Middle frontal gyrus (tissue), 1 donor: ENCODE results near the gene ITPR2.

Experiments used
- DNase-seq: peaks from one replicate; pipeline ENCODE4 v3.0.0-alpha.2; 2015; ENCODE audit warnings: low spot score; ENCODE audit errors: extremely low spot score

The ITPR2 gene

DNA sequence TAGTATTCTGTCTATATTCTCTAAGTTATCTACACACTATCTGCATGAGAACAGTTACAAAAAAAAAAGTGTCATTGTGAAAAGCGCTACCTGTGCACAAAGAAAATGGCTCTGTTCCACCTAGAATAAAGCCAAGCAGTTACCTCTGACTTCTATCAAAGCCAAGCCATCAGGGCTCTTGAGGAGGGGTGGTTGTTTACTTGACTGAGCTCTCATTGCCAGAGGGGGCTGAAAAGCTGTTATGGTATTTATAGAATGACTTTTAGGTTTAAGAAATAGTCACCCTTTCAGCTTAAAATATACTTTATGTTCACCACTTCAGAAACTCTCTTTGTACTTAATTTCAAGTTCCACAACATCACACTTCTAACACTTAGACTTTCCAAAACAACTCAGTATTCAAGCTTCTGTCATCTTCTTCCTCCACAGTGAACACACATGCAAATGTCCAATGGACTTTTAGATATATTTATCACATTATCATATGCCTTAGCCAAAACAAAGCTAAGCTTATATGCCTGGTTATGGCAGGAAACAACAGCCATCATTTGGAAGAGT is 7.5 kb downstream of the ITPR2 start:
- DNase-seq: no peak

DNA sequence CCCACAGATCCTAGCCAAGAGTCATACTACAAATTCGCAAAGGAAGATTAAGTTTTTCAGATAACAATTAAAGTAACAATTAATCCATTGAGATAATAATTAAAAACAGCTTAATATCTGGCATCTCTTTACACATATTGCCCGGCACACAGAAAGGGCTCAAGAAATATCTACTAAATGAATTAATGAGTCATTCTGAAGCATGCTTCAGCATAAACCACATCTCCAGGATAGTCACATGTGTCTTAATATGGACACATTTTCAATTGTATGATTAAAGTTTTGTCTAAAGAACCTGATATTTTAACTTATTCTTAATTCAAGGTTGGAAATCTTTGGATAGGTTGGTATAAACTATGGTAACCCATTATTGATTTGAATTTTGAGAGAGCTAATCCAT is 9.6 kb downstream of the ITPR2 start:
- no peak for DNase-seq

- DNase-seq: no peak
Measured at GRCh38 chr12:26822026-26822425, 11.0 kb downstream of the ITPR2 start.

- DNase-seq: no peak
Measured at GRCh38 chr12:26821212-26821701, 11.7 kb downstream of the ITPR2 start.

- DNase-seq: no peak
Measured at GRCh38 chr12:26818636-26819035, 14.4 kb downstream of the ITPR2 start.

- DNase-seq: no peak
Measured at GRCh38 chr12:26818201-26818600, 14.8 kb downstream of the ITPR2 start.

GRCh38 chr12:26817183-26817591 is 15.8 kb downstream of the ITPR2 start:
- DNase-seq: no peak

- no peak for DNase-seq
Measured at GRCh38 chr12:26813812-26814211, 19.2 kb downstream of the ITPR2 start.

DNA sequence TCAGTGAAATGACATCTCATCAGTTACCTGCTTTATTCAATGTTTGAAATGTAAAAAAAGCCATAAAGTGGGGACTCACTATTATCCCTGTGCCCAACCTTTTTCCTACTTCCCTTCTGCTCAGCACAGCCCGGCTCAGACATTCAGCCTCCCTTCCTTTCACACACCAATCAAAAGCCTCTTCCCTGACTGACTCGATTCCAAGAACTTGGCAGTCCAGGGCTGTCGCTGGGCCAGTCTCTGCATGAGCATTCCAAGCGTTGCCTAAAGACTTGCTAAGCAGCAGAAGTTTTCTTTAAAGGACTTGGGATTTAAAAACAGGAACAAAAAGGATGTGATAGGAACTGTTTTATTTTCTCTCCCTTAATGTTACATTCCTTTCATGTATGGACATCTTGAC is 22.7 kb downstream of the ITPR2 start:
- no peak for DNase-seq

GRCh38 chr12:26809611-26810285 is 23.2 kb downstream of the ITPR2 start:
- no peak for DNase-seq

- DNase-seq: no peak
Measured at GRCh38 chr12:26808766-26809476, 24.1 kb downstream of the ITPR2 start.

- DNase-seq: no peak
Measured at GRCh38 chr12:26807292-26807691, 25.7 kb downstream of the ITPR2 start.

DNA sequence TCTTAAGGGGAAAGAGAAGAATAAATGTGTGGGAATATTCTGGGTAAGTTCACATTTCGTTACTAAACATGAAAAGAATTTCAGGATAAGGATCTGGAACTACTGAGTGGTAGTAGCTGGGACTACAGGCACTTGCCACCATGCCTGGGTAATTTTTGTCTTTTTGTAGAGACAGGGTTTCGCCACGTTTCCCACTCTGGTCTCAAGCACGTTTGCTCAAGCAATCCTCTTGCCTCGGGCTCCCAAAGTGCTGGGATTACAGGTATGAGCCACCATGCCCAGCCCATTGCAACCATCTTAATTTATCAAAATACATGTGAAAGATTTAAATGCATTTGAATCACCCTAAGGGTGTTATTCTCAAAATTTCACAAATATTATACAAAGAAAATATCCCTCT is 26.4 kb downstream of the ITPR2 start:
- no peak for DNase-seq

DNA sequence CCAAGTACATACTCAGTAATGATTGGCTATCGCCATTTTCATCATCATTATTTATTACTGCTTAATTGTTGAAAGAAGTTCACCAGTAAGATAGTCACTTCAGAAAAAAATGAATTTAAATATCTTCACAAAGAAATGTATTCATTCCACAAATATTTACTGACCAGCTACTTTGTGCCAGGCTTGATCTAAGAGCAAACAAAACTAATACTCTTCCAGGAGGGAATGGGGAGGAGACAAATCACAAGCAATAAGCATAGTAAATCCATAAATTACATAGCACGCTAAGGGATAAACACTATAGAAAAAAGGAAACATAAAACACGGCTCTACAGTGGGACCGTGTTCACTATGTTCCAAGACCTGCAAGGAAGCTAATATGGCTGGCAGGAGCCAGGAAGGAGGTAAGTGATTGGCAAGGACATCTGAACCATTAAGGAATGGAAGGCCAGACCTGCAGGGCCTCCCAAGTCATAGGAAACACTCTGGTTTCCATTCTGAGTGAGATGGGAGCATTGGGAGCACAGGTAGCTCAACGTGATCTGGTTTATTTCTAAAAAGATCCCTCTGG is 27.5 kb downstream of the ITPR2 start:
- DNase-seq: no peak

DNA sequence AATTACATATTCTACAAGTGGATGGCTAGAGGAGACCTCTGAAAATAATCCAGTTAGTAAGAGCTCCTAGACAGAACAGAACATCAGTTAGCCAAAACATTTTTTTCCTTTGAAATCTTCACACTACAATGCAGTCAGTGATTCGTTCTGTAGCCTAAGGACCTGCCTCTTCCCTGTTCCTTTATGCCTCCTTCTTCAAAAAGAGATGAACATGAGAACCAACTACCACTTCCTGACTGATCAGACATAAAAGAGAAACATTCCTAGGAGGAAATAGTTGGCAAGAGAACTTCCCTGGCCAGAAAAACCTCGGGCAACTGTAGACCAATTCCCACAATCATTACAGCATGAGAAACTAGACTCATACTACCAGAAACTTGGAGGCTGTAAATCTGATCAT is 29.4 kb downstream of the ITPR2 start:
- DNase-seq: no peak

GRCh38 chr12:26801486-26801885 is 31.5 kb downstream of the ITPR2 start:
- DNase-seq: no peak

- DNase-seq: no peak
Measured at GRCh38 chr12:26800858-26801257, 32.1 kb downstream of the ITPR2 start.

- no peak for DNase-seq
Measured at GRCh38 chr12:26800347-26800746, 32.6 kb downstream of the ITPR2 start.

DNA sequence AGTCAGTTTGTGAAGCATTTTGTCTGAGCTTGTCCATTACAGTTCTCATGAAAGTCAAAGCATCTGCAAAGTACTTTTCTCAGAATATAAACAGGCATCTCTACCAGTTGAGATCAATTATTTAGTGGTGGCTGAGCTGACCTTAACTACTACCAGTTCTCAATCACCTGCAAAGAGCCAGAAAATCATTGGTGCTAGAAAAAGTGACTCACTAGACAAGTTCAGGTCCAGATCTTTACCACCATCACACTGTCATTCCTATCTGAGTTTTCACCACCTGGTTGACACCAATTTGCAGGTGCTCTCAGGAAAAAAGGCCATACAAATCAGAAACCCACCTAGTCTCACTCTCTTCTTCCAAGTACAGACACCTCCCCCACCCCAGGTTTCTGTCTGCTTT is 33.3 kb downstream of the ITPR2 start:
- DNase-seq: no peak

GRCh38 chr12:26798640-26799039 is 34.4 kb downstream of the ITPR2 start:
- DNase-seq: no peak

GRCh38 chr12:26798023-26798422 is 35.0 kb downstream of the ITPR2 start:
- no peak for DNase-seq

- no peak for DNase-seq
Measured at GRCh38 chr12:26795910-26796309, 37.1 kb downstream of the ITPR2 start.
